T-helper 2 cell treated with Interferon-gamma antibody and Interleukin-4, amounts not matched to agents 5 μg/mL and 100 μg/mL, for 36 hours (primary cell): ENCODE measurements around the gene SYNPR.

Source experiments
- DNase-seq: peaks from one replicate; pipeline ENCODE4 v3.0.0; 2021; ENCODE audit warnings: low spot score
- H3K27ac Mint-ChIP-seq: one replicate; pipeline ENCODE4 v1.8.0; 2021; ENCODE audit warnings: mild to moderate bottlenecking, mixed read lengths
- H3K27me3 Mint-ChIP-seq: one replicate; pipeline ENCODE4 v1.8.0; 2021; ENCODE audit warnings: low read depth, mixed read lengths
- H3K36me3 Mint-ChIP-seq: one replicate; pipeline ENCODE4 v1.8.0; 2021; ENCODE audit warnings: low read depth, mixed read lengths
- H3K4me1 Mint-ChIP-seq: one replicate; pipeline ENCODE4 v1.8.0; 2021; ENCODE audit warnings: low read depth, mixed read lengths
- H3K4me3 Mint-ChIP-seq: one replicate; pipeline ENCODE4 v1.8.0; 2022; ENCODE audit warnings: mild to moderate bottlenecking, moderate library complexity, mixed read lengths
- H3K9me3 Mint-ChIP-seq: one replicate; pipeline ENCODE4 v1.8.0; 2021; ENCODE audit warnings: mixed read lengths

The SYNPR gene

DNA sequence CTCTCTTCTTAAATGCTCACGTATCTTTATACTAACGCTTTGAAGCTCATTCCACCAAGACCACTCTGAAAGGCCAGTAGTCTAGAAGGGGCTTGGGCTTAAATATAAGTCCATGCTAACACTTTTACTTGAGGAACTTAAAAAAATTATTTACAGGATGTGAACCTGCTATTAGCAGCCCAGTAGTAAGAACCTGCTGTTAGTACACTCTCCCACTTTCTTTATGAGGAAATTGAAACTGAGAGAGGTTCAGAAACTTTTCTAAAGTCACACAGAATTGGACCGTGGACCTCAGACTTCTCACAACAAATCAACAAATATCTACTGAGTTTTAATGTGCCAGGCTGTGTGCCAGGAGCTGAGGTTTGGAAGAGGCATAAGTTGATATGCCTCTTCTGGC is 53.4 kb downstream of the SYNPR start:
- Mint-ChIP-seq H3K27ac (no peak overlapping the region), H3K4me1 (no peaks in the 10 kb centered on the region), H3K36me3 (no peaks in the 10 kb centered on the region), H3K4me3 (no peak overlapping the region), H3K9me3 (no peaks in the 10 kb centered on the region), H3K27me3 (peaks cover 2% of the 10 kb centered on the region)
- DNase-seq, result no peak

DNA sequence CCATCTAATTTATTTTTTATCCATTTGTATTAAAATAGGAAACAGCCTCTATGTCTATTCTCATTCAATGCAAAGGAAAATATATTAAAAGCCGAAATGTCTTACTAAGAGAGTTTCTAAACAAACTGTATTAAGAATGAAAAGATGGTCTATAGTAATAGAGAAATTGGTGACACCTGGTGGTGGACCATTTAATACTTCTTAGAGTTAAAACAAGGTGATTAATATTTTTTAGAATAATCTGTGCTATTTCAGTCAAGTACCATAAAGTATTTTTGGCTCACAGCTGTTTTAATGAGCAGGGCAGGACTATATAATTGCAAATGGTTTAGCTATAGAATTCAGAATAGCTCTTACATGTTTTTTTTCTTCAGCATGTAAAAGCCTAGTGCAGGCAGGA is 55.7 kb downstream of the SYNPR start:
- Mint-ChIP-seq H3K27ac (no peak overlapping the region), H3K9me3 (no peaks in the 10 kb centered on the region), H3K27me3 (no peaks in the 10 kb centered on the region), H3K4me3 (no peak overlapping the region), H3K36me3 (no peaks in the 10 kb centered on the region), H3K4me1 (no peaks in the 10 kb centered on the region)
- no peak for DNase-seq

DNA sequence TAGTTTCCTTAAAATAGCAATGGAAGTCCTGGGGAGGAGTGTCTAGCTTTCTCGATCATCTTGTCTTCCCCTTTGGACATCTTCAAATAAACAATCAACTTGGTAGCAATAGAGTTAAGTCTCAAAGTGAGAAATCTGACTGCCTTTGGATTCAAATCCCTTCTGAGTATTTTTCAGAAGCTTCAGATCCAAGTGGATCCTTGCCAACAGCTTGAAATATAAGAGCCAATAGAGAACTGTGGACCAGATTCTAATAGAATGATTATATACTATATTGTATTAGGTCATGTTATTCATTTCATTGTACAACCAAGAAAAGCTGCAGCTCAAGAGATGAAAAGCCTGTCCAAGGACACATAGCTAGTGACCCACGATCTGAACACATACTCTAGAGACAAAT is 60.2 kb downstream of the SYNPR start:
- Mint-ChIP-seq H3K4me3 (no peak overlapping the region), H3K27me3 (no peaks in the 10 kb centered on the region), H3K27ac (no peak overlapping the region), H3K4me1 (no peaks in the 10 kb centered on the region), H3K36me3 (no peaks in the 10 kb centered on the region), H3K9me3 (no peaks in the 10 kb centered on the region)
- DNase-seq, result no peak

DNA sequence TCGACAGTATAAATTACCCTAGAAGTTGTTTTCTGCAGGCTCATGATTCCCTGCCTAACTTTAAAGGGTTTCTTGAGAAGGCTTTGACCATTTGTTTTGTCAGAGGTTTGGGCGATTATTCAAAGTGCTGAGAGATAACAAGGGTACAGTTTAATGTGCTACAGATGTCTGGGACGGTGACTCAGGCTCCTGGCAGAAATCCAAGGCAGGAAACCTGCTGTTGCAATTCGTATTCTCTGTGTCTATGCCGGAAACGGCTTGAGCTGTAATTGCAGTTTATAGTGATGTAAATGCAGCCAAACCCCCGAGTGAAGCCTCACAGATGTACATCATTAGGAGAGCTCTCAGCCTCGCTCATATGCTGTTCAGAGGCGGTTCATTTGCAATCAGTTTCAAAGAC is 65.6 kb downstream of the SYNPR start:
- no peak overlapping the region for H3K4me3 Mint-ChIP-seq
- H3K27ac Mint-ChIP-seq, result no peak overlapping the region
- DNase-seq, result peak; percentile 14
- no peaks in the 10 kb centered on the region for H3K36me3 Mint-ChIP-seq
- peaks cover 2% of the 10 kb centered on the region for H3K27me3 Mint-ChIP-seq
- no peaks in the 10 kb centered on the region for H3K9me3 Mint-ChIP-seq
- H3K4me1 Mint-ChIP-seq, result no peaks in the 10 kb centered on the region

DNA sequence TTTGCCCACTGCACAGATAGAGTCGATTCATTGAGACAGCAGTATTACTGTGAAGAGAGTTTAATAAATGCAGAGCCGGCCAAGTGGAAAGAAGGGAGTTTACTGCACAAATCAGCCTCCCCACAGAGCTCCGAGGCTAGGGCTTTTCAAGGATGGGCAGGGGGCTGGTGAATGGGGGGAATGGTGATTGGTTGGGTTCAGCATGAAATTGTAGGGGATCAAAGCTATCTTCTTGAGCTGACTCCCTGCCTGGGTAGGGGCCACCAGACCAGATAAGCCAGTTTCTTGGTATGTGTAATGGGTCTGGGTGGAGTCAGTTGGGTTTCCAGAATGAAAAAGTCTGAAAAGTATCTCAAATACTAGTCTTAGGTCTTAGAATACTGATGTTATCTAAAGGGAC is 66.6 kb downstream of the SYNPR start:
- H3K36me3 Mint-ChIP-seq, result no peaks in the 10 kb centered on the region

DNA sequence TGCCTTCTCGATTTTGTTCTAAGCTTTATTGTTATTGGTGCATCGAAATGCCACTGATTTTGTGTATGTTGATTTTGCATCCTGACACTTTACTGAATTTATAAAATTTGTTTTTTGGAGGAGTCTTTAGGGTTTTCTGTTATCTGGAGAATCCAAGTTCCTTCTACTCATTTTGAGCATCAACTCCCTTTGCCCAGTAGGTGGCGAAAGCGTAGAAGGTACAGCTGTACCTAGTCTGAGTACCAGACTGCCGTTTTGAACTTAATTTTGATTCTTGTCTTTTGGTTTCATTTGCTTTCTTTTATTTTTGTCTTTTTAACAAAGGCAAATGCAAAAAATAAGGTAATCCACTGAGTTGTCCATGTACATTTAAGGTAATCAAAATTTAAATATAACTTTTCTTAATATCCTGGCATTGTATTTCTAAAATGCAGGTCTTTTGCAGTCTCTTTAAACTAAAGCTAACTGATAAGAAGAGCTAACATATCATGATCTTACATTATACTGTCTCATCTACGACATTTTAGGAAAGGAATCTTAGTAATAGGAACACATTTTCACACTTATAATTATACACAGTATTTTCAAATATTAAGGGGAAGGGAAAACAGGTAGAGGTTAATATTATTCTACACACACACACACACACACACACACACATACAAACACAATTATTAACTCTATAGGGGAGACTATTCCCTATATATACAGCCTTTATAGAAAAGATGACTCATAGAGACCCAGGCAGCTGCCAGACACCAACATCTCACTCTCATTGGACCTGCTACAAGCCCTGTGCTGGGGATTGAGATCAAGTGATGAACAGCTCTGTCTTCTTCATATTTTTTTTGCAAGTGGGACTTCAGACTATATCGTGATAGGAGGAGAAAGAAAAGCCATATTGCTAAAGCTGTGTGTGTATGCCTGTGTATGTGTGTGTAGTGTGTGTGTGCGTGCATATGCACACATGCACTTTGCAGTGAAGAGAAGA is 71.8 kb downstream of the SYNPR start:
- Mint-ChIP-seq H3K4me1 (no peaks in the 10 kb centered on the region), H3K27me3 (peaks cover 4% of the 10 kb centered on the region), H3K4me3 (no peak overlapping the region), H3K36me3 (no peaks in the 10 kb centered on the region), H3K27ac (no peak overlapping the region), H3K9me3 (no peaks in the 10 kb centered on the region)
- DNase-seq, result no peak

More for the DNA sequence above, 66.6 kb downstream of the SYNPR start:
- no peak for DNase-seq
- Mint-ChIP-seq H3K27ac (no peak overlapping the region), H3K4me1 (no peaks in the 10 kb centered on the region), H3K9me3 (no peaks in the 10 kb centered on the region), H3K27me3 (peaks cover 2% of the 10 kb centered on the region), H3K4me3 (no peak overlapping the region)

DNA sequence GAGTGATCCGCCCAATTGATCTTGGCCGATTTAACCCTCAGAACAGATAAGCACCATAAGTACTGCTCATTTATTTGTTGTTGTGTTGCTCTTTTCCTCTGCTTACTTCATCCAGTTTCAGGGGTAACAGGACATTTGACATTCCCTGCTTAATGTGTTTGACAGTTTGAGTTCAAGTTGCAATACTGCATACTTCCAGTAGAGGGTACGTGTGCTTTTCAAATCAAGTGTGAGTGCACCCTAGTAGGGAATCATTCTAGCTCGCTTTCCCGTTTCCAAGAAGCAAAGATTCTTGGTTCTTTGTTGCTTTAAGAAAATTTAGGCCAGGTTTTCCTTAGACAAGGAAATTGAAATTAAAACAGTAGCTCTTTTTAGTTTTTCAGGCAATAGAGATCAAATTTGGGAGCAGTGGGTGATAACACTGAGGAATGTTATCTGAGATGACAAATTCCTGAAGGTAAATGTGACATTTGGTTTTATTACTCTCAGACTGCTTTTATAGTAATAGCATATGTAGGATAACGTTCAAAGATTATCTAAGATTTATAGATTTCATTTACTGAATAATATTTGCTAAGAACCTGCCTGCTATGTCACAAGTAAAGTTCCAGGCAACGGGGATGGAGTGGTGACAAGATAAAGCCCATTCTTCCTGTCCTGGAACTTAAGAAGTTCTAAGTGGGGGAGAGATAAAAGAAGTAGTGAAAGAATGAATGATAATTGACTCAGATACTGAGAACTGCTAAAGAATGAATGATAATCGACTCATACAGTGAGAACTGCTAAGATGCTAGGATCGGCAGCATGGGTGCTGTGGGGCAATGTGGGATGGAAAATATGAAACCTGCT is 73.3 kb downstream of the SYNPR start:
- H3K9me3 Mint-ChIP-seq, result no peaks in the 10 kb centered on the region
- no peak overlapping the region for H3K27ac Mint-ChIP-seq
- no peak for DNase-seq
- no peak overlapping the region for H3K4me3 Mint-ChIP-seq
- no peaks in the 10 kb centered on the region for H3K36me3 Mint-ChIP-seq
- peaks cover 4% of the 10 kb centered on the region for H3K27me3 Mint-ChIP-seq
- H3K4me1 Mint-ChIP-seq, result no peaks in the 10 kb centered on the region

DNA sequence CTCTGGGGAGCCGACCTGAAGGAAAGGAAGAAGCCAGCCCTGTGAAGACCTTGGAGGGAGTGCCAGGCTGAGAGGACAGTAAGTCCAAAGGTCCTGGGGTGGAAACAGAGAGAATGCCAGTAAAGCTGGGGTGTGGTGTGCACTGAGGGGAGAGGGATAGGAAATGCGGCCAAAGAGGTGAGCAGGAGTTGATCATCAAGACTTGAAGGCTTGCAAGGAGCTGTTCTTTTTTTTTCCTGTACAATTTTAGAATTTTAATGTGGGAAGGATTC is 73.8 kb downstream of the SYNPR start:
- Mint-ChIP-seq H3K27ac (no peak overlapping the region), H3K9me3 (no peaks in the 10 kb centered on the region), H3K27me3 (peaks cover 4% of the 10 kb centered on the region), H3K36me3 (no peaks in the 10 kb centered on the region), H3K4me1 (no peaks in the 10 kb centered on the region), H3K4me3 (no peak overlapping the region)
- DNase-seq, result no peak

DNA sequence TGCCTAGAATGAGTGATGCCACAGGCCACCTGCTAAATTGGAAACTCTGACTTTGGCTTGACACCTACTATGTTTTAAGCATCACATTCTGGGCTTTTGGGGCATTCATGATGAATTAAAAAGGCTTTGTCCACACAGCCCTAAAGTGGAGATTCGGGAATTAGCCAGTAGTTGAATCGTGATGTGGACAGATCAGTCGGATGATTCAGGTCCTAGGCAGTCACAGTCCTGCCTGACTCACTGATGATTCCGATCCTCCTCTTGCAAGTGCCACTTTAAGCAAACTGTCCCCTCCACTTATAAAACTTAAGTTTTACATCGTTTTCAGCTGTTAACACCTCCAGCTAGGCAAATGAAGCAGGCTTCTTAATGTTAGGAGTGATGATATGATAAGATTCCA is 75.3 kb downstream of the SYNPR start:
- Mint-ChIP-seq H3K9me3 (no peaks in the 10 kb centered on the region), H3K27ac (no peak overlapping the region), H3K4me1 (no peaks in the 10 kb centered on the region), H3K4me3 (no peak overlapping the region), H3K27me3 (peaks cover 4% of the 10 kb centered on the region), H3K36me3 (no peaks in the 10 kb centered on the region)
- DNase-seq, result no peak

DNA sequence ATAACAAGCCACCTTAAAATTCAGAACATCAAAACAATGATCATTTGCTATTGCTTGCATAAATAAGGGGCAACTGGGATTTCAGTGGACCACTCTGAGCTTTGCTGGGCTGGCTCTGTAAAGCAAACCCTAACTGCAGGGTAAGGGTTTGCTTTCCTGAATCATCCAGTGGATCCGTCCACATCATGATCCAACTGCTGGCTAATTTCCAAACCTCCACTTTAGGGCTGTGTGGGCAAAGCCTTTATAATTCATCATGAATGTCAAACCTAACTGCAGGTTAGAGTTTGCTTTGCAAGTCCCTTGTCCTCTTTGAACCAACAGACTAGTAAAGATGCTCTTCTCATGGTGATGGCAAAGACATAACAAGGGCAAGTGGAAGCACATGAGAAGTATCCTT is 76.1 kb downstream of the SYNPR start:
- Mint-ChIP-seq H3K27me3 (peaks cover 4% of the 10 kb centered on the region), H3K27ac (no peak overlapping the region), H3K4me1 (no peaks in the 10 kb centered on the region), H3K36me3 (no peaks in the 10 kb centered on the region), H3K9me3 (no peaks in the 10 kb centered on the region), H3K4me3 (no peak overlapping the region)
- DNase-seq, result no peak

DNA sequence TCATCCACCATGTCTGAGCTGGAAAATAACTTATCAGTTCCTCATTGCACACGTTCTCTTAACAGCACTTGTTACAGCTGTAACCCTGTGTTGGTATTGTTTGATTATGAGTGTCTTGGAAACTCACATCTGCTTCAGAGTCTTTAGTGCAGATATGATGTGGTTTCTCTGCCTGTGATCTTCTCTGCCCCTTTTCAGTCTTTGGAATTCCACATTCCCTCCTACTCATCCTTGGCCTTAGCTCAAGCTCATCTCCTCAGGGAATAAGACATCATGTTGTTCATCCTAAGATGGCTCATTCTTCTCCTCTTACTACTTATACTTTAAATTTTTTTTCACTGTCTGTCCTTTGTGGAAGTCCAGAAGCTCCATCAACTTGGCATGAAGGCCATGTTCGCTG is 77.7 kb downstream of the SYNPR start:
- no peaks in the 10 kb centered on the region for H3K9me3 Mint-ChIP-seq
- H3K27me3 Mint-ChIP-seq, result peaks cover 4% of the 10 kb centered on the region
- DNase-seq, result no peak
- no peaks in the 10 kb centered on the region for H3K4me1 Mint-ChIP-seq
- H3K4me3 Mint-ChIP-seq, result no peak overlapping the region
- H3K36me3 Mint-ChIP-seq, result no peaks in the 10 kb centered on the region
- no peak overlapping the region for H3K27ac Mint-ChIP-seq

DNA sequence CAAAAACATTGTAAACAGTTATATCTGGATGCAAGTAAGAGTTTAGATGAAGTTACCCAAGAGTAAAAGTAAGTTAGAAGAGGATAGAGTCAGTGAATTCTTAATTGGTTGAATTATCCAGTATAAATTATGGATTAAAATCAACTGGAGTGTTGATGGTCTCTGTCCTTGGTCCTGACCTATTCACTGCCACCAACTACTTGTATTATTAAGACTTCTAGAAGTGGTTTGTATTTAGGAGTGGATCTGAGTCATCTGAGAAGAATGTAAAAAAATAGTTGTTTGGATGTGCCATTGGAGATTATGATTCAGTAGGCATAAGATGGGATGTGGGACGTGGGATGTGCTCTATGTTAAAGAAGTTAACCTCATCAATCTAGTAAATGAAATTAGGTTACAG is 86.4 kb downstream of the SYNPR start:
- H3K27me3 Mint-ChIP-seq, result no peaks in the 10 kb centered on the region
- no peak overlapping the region for H3K27ac Mint-ChIP-seq
- no peak for DNase-seq
- no peaks in the 10 kb centered on the region for H3K4me1 Mint-ChIP-seq
- H3K9me3 Mint-ChIP-seq, result no peaks in the 10 kb centered on the region
- no peak overlapping the region for H3K4me3 Mint-ChIP-seq
- H3K36me3 Mint-ChIP-seq, result no peaks in the 10 kb centered on the region

DNA sequence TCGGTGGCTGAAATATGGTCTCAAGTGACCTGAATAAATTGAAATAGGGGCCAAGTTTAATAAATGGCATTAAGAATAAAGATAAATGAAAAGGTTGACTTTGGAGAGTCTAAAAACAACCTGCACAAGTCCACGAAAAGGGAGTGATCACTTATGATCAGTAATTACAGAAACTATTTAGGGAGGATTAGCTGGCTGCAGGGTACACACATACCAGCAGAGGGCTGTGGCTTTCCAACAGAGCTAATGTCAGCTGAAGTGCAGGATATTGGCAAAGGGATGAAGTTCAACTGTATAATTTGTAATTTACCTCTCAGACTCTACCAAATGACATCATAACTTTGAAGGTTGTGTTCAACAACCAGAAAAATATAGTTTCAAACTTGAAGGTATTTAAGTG is 86.8 kb downstream of the SYNPR start:
- H3K9me3 Mint-ChIP-seq, result no peaks in the 10 kb centered on the region
- no peaks in the 10 kb centered on the region for H3K27me3 Mint-ChIP-seq
- H3K4me3 Mint-ChIP-seq, result no peak overlapping the region
- H3K27ac Mint-ChIP-seq, result no peak overlapping the region
- no peaks in the 10 kb centered on the region for H3K4me1 Mint-ChIP-seq
- no peaks in the 10 kb centered on the region for H3K36me3 Mint-ChIP-seq
- DNase-seq, result no peak

DNA sequence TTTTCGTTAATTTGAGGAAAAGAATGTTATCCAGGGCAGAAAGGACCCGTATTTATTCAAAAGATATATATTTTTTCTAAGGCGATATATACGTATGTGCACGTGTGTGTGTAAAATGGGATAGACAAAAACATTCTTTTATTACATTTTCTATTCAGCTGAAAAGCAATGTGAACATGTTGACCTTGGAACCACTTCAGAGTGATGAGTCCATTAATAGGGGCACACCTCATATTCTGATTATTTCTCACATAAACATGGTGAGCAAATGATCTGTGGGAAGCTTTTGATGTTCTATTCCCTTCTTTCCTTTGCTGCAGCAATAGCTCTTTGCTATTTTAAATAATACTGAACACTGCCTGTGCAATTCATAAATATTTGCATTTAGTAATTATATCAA is 87.6 kb downstream of the SYNPR start:
- Mint-ChIP-seq H3K27me3 (no peaks in the 10 kb centered on the region), H3K36me3 (no peaks in the 10 kb centered on the region), H3K27ac (no peak overlapping the region), H3K4me3 (no peak overlapping the region), H3K4me1 (no peaks in the 10 kb centered on the region), H3K9me3 (no peaks in the 10 kb centered on the region)
- DNase-seq, result no peak
